DOHH2 (cell line): ENCODE data around the gene LRMDA.
"Not testable (repeated sequence)": the region's sequence is repeated elsewhere in the genome, so short reads cannot be mapped to it uniquely, and the experiment has no call there.

ENCODE experiments used
- H3F3A ChIP-seq: fragments of 200-600 bp; sonication (generic), shearing (Covaris generic); 2 replicates; pipeline ENCODE4 v1.6.0; 2016; ENCODE audit warnings: antibody characterized with exemption, mild to moderate bottlenecking; ENCODE audit not compliant: control insufficient read depth, insufficient read depth
- H3K27ac ChIP-seq: fragments of 200-600 bp; sonication (generic); 2 replicates; pipeline ENCODE4 v1.5.1; 2014; ENCODE audit warnings: low read depth, mild to moderate bottlenecking, low read length, moderate library complexity
- H3K27me3 ChIP-seq: fragments of 200-600 bp; sonication (generic); 2 replicates; pipeline ENCODE4 v1.6.1; 2014; ENCODE audit warnings: mild to moderate bottlenecking, low read length, mixed read lengths; ENCODE audit not compliant: control insufficient read depth
- H3K36me3 ChIP-seq: fragments of 200-600 bp; sonication (generic); 2 replicates; pipeline ENCODE4 v1.6.1; 2014; ENCODE audit warnings: mild to moderate bottlenecking, low read length, moderate library complexity, mixed read lengths; ENCODE audit not compliant: control insufficient read depth
- H3K4me1 ChIP-seq: fragments of 200-600 bp; sonication (generic); 2 replicates; pipeline ENCODE4 v1.6.1; 2014; ENCODE audit warnings: mild to moderate bottlenecking, low read length, mixed read lengths; ENCODE audit not compliant: control insufficient read depth
- H3K4me2 ChIP-seq: fragments of 200-600 bp; sonication (generic); 2 replicates; pipeline ENCODE4 v1.6.0; 2014; ENCODE audit warnings: mild to moderate bottlenecking, low read length, moderate library complexity
- H3K4me3 ChIP-seq: fragments of 200-600 bp; sonication (generic); 2 replicates; pipeline ENCODE4 v1.5.1; 2014; ENCODE audit warnings: mild to moderate bottlenecking, low read length, mixed read lengths
- H3K79me2 ChIP-seq: fragments of 200-600 bp; sonication (generic); 2 replicates; pipeline ENCODE4 v1.6.1; 2014; ENCODE audit warnings: mild to moderate bottlenecking, low read length, mixed read lengths; ENCODE audit not compliant: control insufficient read depth
- H3K9me2 ChIP-seq: fragments of 200-600 bp; sonication (generic); replicated peaks from 2 replicates; pipeline ENCODE4 v1.6.1; 2014; ENCODE audit warnings: mild to moderate bottlenecking, low read length, mixed read lengths; ENCODE audit not compliant: control insufficient read depth
- H3K9me3 ChIP-seq: fragments of 200-600 bp; sonication (generic); 2 replicates; pipeline ENCODE4 v1.6.1; 2014; ENCODE audit warnings: antibody characterized with exemption, low read length, mixed read lengths; ENCODE audit not compliant: control insufficient read depth, insufficient read depth
- H4K20me1 ChIP-seq: fragments of 200-600 bp; sonication (generic); 2 replicates; pipeline ENCODE4 v1.6.0; 2014; ENCODE audit warnings: low read depth, mild to moderate bottlenecking, antibody characterized with exemption, low read length, moderate library complexity; ENCODE audit not compliant: control insufficient read depth, insufficient read depth
- CTCF ChIP-seq: fragments of 200-600 bp; sonication (generic); IDR thresholded peaks from one replicate; pipeline ENCODE4 v1.5.1; 2014; ENCODE audit warnings: antibody characterized with exemption, mild to moderate bottlenecking, low read depth, low read length; ENCODE audit not compliant: poor library complexity, severe bottlenecking
- EZH2phosphoT487 ChIP-seq: fragments of 200-600 bp; sonication (generic); IDR thresholded peaks from 2 replicates; pipeline ENCODE4 v1.6.1; 2017; ENCODE audit warnings: borderline replicate concordance, mild to moderate bottlenecking, antibody characterized with exemption, low read length, moderate library complexity, mixed read lengths

LRMDA gene

GRCh38 chr10:75743291-75743778, 311.9 kb downstream of the LRMDA start:
- Histone ChIP-seq H3K27ac (no peak overlapping the region), H3K4me1 (no peaks in the 10 kb centered on the region), H3K79me2 (no peaks in the 10 kb centered on the region), H3K4me2 (no peak overlapping the region), H3K4me3 (no peak overlapping the region), H3F3A (no peaks in the 10 kb centered on the region), H3K9me2 (no peaks in the 10 kb centered on the region), H4K20me1 (no peaks in the 10 kb centered on the region), H3K9me3 (no peaks in the 10 kb centered on the region), H3K36me3 (no peaks in the 10 kb centered on the region), H3K27me3 (no peaks in the 10 kb centered on the region)
- TF ChIP-seq CTCF (no peak), EZH2phosphoT487 (no peak)

GRCh38 chr10:75744261-75744660, 312.8 kb downstream of the LRMDA start:
- Histone ChIP-seq H3K4me1 (no peaks in the 10 kb centered on the region), H3K4me2 (no peak overlapping the region), H3K9me3 (no peaks in the 10 kb centered on the region), H3K4me3 (no peak overlapping the region), H3K27ac (no peak overlapping the region), H3K79me2 (no peaks in the 10 kb centered on the region), H4K20me1 (no peaks in the 10 kb centered on the region), H3F3A (no peaks in the 10 kb centered on the region), H3K36me3 (no peaks in the 10 kb centered on the region), H3K9me2 (no peaks in the 10 kb centered on the region), H3K27me3 (no peaks in the 10 kb centered on the region)
- no peak for TF ChIP-seq EZH2phosphoT487
- TF ChIP-seq CTCF = no peak

- H3K4me3 ChIP-seq = no peak overlapping the region
- H3K4me2 ChIP-seq = no peak overlapping the region
- H3K36me3 ChIP-seq = no peaks in the 10 kb centered on the region
- H3K4me1 ChIP-seq = no peaks in the 10 kb centered on the region
- H3K9me3 ChIP-seq = no peaks in the 10 kb centered on the region
- H3K79me2 ChIP-seq = no peaks in the 10 kb centered on the region
- TF ChIP-seq CTCF = no peak
- no peak for TF ChIP-seq EZH2phosphoT487
- H3K27me3 ChIP-seq = no peaks in the 10 kb centered on the region
- H4K20me1 ChIP-seq = no peaks in the 10 kb centered on the region
- no peaks in the 10 kb centered on the region for H3F3A ChIP-seq
- H3K9me2 ChIP-seq = no peaks in the 10 kb centered on the region
- no peak overlapping the region for H3K27ac ChIP-seq
These were observed 314.9 kb downstream of the LRMDA start for GRCh38 chr10:75746356-75746755.

- H3K4me3 ChIP-seq, H3K9me3 ChIP-seq, H3K27me3 ChIP-seq, H3K36me3 ChIP-seq, H3K79me2 ChIP-seq, H3K4me2 ChIP-seq, H3K4me1 ChIP-seq, H3K27ac ChIP-seq, H4K20me1 ChIP-seq, H3F3A ChIP-seq, H3K9me2 ChIP-seq: not testable (repeated sequence)
These were observed 318.9 kb downstream of the LRMDA start for GRCh38 chr10:75750093-75750875.
